HG03354 (cell line): ENCODE measurements around the gene HSPB2.

Experiments used
- ATAC-seq: cut with Tn5 transposase; IDR thresholded peaks from one replicate; pipeline ENCODE4 v1.9.1; 2021; ENCODE audit warnings: mild to moderate bottlenecking; ENCODE audit not compliant: unreplicated experiment, poor library complexity, severe bottlenecking

The HSPB2 gene

DNA sequence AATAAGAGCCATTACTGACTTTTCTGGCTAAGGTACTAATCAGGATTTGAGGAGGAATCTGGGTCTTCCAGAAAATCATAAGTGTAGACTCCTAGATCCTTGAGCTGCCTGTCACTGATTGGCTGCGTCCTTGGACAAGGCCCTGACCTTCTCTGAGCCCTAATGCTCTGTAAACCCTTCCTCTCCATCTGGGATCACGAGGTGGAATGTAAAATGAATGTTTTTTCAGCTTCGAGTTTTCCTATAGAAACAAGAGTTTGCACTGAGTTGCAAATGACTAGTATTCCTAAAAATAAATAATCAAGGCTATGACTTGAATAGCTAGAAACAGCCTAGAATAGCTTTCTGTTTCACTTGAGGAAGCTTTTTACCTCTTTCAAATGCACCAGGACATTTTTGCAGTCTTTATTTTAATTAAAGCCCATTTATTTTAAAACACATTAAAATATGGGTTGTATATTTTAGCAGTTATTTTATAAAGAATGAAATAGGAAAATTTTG, 23.6 kb downstream of the HSPB2 start:
- no peak for ATAC-seq

- ATAC-seq = no peak
Measured at GRCh38 chr11:111937461-111937769, 24.9 kb downstream of the HSPB2 start.

GRCh38 chr11:111937844-111938243, 25.3 kb downstream of the HSPB2 start:
- no peak for ATAC-seq

DNA sequence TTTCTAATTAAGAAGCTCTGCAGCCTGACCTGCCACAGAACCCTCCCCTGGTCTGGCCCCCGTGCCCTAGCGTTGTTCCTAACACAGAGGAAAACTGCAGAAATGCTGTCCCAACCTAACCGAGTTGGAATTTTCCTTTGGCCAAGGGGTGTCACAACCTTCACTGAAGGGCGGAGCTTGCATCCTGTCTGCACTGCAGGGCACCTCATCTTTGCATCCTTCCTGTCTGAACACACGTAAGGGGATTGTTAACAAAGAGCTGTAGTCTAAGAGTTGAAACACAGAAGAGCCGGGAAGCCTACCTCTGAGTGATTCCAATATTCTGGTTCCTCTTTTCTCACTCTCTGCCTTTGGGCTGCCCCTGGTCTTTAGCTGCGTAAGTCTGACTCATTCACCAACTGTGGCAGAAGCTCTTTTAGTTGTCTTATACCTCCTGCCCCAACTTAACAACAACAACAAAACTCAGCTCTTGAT, 26.2 kb downstream of the HSPB2 start:
- ATAC-seq = peak; percentile 85

- no peak for ATAC-seq
Measured at GRCh38 chr11:111939836-111940604, 27.5 kb downstream of the HSPB2 start.

DNA sequence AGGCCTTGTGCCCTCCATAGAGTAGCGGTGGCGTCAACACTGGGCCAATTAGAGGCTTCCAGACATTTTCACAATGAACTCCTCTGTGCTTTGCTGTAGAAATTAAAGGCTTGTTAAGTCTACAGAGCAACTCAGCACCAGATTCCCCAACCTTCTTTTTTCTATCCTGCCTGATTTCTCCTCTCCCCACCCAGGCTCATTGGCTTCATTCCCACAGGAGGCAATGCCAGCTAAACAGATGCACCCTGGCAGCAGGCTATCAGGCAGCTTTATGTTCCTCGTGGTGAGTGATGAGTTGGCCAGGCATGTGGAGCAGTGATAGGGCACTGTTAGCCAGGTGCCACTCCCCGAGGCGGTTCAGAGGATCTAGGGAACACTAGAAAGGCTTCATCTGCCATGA, 29.4 kb downstream of the HSPB2 start:
- ATAC-seq = no peak

GRCh38 chr11:111942829-111943228, 30.3 kb downstream of the HSPB2 start:
- ATAC-seq = no peak

GRCh38 chr11:111944139-111944538, 31.6 kb downstream of the HSPB2 start:
- ATAC-seq = no peak

DNA sequence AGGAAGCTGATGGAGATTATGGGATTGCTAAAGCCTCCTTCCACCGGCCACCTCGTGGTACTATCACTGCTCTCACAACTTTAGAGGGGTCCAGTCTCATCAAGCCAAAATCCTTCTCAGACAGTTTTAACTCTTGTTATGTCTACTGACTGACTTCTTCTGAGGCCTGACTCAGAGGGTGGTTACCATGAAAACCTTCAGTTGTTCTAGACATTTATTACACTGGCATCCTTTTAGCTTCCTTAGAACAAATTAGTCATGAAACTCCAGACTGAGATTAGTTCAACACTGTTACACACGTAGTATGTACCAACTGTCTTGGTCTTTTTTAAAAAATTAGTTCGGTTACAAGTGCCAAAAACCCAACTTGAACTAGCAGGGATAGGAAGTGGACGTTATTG, 32.1 kb downstream of the HSPB2 start:
- ATAC-seq = no peak

DNA sequence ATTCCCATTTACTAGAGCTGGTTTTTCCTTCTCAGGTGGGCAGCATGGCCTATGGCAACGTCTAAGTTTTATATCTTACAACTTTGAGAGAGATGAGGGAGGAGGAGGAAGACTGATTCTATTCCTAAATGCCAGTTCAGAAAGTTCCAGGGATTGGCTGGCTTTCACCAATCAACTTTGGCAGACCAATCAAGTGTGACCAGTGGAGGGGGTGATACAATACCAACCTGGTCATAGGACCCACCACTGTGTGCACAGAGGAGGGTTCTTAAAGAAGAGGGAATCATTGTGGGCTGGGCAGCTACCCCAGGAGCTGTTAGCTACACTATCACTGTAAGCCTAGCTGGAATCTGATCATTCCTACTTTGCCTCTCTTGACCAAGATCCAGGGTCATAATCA, 32.7 kb downstream of the HSPB2 start:
- ATAC-seq = no peak

DNA sequence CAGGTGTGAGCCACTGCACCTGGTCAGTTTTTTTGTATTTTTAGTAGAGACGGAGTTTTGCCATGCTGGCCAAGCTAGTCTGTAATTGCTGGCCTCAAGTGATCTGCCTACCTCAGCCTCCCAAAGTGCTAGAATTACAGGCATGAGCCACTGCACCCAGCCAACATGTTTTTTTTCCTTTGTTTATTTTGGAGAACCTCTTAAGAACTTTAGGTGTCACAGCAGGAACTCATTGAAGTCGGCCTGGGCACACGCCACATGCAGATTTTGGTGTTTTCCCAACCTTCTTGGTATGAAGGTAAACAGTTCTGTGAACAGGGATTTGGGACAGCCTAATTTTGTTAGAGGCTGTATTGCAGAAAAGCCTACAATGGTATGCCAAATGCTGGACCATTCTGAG, 34.0 kb downstream of the HSPB2 start:
- ATAC-seq = no peak

GRCh38 chr11:111947143-111947542, 34.6 kb downstream of the HSPB2 start:
- ATAC-seq = no peak

- ATAC-seq = no peak
Measured at GRCh38 chr11:111949519-111950426, 37.2 kb downstream of the HSPB2 start.

DNA sequence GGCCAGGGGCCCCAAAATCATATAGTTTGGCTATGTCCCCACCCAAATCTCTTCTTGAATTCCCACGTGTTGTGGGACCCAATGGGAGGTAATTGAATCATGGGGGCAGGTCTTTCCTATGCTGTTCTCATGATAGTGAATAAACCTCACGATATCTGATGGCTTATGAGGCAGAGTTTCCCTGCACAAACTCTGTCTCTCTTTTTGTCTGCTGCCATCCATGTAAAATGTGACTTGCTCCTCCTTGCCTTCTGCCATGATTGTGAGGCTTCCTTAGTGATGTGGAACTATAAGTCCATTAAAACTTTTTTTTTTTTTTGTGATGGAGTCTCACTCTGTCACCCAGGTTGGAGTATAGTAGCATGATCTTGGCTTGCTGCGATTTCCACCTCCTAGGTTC, 39.0 kb downstream of the HSPB2 start:
- no peak for ATAC-seq

- no peak for ATAC-seq
Measured at GRCh38 chr11:111954154-111954553, 41.6 kb downstream of the HSPB2 start.

GRCh38 chr11:111957663-111958444, 45.3 kb downstream of the HSPB2 start:
- ATAC-seq = no peak

GRCh38 chr11:111960916-111961315, 48.4 kb downstream of the HSPB2 start:
- no peak for ATAC-seq

GRCh38 chr11:111961389-111962300, 49.1 kb downstream of the HSPB2 start:
- ATAC-seq = no peak
